Transverse colon (tissue), 4 donors: ENCODE results near the gene SYNE1. TPM values are rescaled to one million over a fixed set of nuclear protein-coding genes. Genes with fewer than 3 reads are reported as not detected.

Experiments
- DNase-seq: peaks from one replicate; pipeline ENCODE4 v3.0.0-alpha.2; 2019
- H3K27ac ChIP-seq, 4 donors: fragments of 200-600 bp; sonication (generic); 2 replicates each; pipeline ENCODE4 v1.5.1; 2016 to 2018; ENCODE audit warnings: inconsistent platforms in 4 of 4
- H3K27me3 ChIP-seq: fragments of 200-600 bp; sonication (generic); 2 replicates; pipeline ENCODE4 v1.5.1; 2017; ENCODE audit warnings: inconsistent platforms
- H3K36me3 ChIP-seq, 4 donors: fragments of 200-600 bp; sonication (generic); 2 replicates each; pipeline ENCODE4 v1.5.1; 2017 to 2019; ENCODE audit warnings: inconsistent platforms in 4 of 4
- H3K4me1 ChIP-seq, 4 donors: fragments of 200-600 bp; sonication (generic); 2 replicates each; pipeline ENCODE4 v1.5.1; 2017 to 2020; ENCODE audit warnings: inconsistent platforms in 4 of 4
- H3K4me3 ChIP-seq, 4 donors: fragments of 200-600 bp; sonication (generic); 1 replicate in 1 of 4; 2 replicates in 3 of 4; pipeline versions ENCODE4 v1.5.1 to v1.6.1; 2017 to 2019; ENCODE audit warnings: inconsistent platforms in 4 of 4
- H3K9me3 ChIP-seq, 2 donors: fragments of 200-600 bp; sonication (generic); 2 replicates each; pipeline ENCODE4 v1.5.1; 2017 to 2019; ENCODE audit warnings: inconsistent platforms in 2 of 2
- EP300 ChIP-seq: sonication (generic); formaldehyde crosslinking; IDR thresholded peaks from one replicate; pipeline ENCODE4 v1.6.1; 2017; ENCODE audit warnings: antibody characterized with exemption, low read depth
- POLR2A ChIP-seq: fragments of 450-650 bp; IDR thresholded peaks from one replicate; pipeline ENCODE4 v1.6.1; 2016; ENCODE audit warnings: antibody characterized with exemption, mild to moderate bottlenecking, moderate library complexity
- POLR2AphosphoS5 ChIP-seq, 3 donors: sonication (generic); formaldehyde crosslinking; IDR thresholded peaks; one replicate each; pipeline ENCODE4 v1.6.1; 2016; ENCODE audit warnings: antibody characterized with exemption in 3 of 3
- WGBS, 2 donors: methylation state at CpG; one replicate each; pipeline ENCODE4 v1.1.5; 2018; ENCODE audit warnings: low coverage in 1 of 2; 5-methylcytosine and 5-hydroxymethylcytosine counted together
- in situ Hi-C, 4 donors: fragments of 200-750 bp; cut with MboI; loops; one replicate each; pipeline versions ENCODE4 v1.15.0 to v1.15.1; 2017; ENCODE audit warnings: low sequenced_read_pairs in 3 of 4, low pct_ligation_motif_present in 1 of 4, low pct_unique_long_range_greater_than_20kb in 1 of 4
- intact Hi-C: fragments of 100-400 bp; cut with DNase I; formaldehyde crosslinking; loops from one replicate; pipeline ENCODE4 v1.15.1; 2023; ENCODE audit warnings: low total_unique reads
- total RNA-seq, 4 donors: library from RNA; depleted of rRNA; stranded (reverse); fragments of >200 nt; gene quantifications; one replicate each; pipeline ENCODE4 v1.1.0, GENCODE V29; 2016
- TF ChIP-seq, protein P1 (sequence below), 5 experiments: fragments of 200-600 bp in 3 of 5; fragments of 450-650 bp in 2 of 5; sonication (generic) in 3 of 5; IDR thresholded peaks; 1 replicate in 2 of 5; 2 replicates in 3 of 5; pipeline ENCODE4 v1.5.1; 2016 to 2017; ENCODE audit warnings: antibody characterized with exemption in 5 of 5, inconsistent platforms in 3 of 5, mild to moderate bottlenecking in 2 of 5, moderate library complexity in 1 of 5

Gene SYNE1
- total RNA-seq, 4 donors from 2014 or later = 31.4 to 87.2 (median 59.7) TPM

DNA sequence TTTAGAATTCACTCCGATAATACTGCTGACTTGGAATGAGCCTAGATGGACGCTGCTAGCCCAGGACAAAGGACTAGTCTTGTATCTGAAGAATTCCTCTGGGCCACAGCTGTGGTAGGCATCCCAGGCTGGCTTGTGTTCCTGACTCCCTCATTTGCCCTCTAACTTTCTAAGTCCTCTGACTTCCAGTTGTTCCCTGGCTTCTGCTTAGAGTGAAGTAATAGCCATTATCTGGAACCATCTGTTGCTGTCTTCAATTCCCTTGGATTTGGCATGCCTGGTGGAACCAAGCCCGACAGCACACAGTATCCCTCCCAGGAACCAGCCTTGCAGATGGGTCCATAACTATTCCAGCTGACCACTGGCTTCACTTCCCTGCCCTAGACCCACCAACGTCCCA, 376.0 kb downstream of the SYNE1 start:
- Histone ChIP-seq H3K4me1 (peaks cover 0 to 10% (median 4%) of the 10 kb centered on the region in 4 donors), H3K27me3 (no peaks in the 10 kb centered on the region), H3K9me3 (no peaks in the 10 kb centered on the region), H3K36me3 (peaks cover 0 to 10% (median 0%) of the 10 kb centered on the region in 4 donors), H3K27ac (no peak overlapping the region), H3K4me3 (no peak overlapping the region)
- no peak for DNase-seq
- WGBS, 2 donors = 92 to 100% methylated on average over 3 to 4 of the region's 4 CpGs
- no peak for TF ChIP-seq POLR2A
- TF ChIP-seq, protein P1, sequence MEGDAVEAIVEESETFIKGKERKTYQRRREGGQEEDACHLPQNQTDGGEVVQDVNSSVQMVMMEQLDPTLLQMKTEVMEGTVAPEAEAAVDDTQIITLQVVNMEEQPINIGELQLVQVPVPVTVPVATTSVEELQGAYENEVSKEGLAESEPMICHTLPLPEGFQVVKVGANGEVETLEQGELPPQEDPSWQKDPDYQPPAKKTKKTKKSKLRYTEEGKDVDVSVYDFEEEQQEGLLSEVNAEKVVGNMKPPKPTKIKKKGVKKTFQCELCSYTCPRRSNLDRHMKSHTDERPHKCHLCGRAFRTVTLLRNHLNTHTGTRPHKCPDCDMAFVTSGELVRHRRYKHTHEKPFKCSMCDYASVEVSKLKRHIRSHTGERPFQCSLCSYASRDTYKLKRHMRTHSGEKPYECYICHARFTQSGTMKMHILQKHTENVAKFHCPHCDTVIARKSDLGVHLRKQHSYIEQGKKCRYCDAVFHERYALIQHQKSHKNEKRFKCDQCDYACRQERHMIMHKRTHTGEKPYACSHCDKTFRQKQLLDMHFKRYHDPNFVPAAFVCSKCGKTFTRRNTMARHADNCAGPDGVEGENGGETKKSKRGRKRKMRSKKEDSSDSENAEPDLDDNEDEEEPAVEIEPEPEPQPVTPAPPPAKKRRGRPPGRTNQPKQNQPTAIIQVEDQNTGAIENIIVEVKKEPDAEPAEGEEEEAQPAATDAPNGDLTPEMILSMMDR (IDR thresholded peaks at IDR 0.05) = no peak
- TF ChIP-seq POLR2AphosphoS5 (IDR thresholded peaks at IDR 0.05) = no peak
- TF ChIP-seq EP300 = no peak
- in situ Hi-C loops = no loop called here
- intact Hi-C loops = no loop called here

DNA sequence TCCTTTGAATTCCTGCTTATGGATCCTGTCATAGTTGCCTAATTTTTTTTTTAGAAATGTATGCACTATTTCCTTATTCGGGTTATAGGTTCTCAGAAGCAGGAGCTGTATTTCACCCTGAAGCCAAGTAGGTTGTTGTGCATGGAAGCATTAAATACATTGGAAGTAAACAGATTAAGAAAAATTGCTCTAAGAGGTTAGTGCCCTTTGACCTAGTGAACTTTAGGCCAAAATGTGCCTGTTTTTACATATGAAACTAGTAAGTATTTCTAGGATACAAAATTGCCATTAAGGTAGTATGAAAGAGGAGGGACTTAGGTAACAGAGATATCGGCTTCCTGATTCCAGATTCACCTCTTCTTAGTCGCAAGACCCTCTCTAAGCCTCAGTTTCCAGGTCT, 377.9 kb downstream of the SYNE1 start:
- 76 to 100% methylated on average over 3 of the region's 3 CpGs for WGBS, 2 donors
- Histone ChIP-seq H3K36me3 (peaks cover 0 to 29% (median 0%) of the 10 kb centered on the region in 4 donors), H3K27me3 (no peaks in the 10 kb centered on the region), H3K27ac (no peak overlapping the region), H3K4me3 (no peak overlapping the region), H3K4me1 (no peaks in the 10 kb centered on the region), H3K9me3 (no peaks in the 10 kb centered on the region)
- in situ Hi-C loops (no loop called here), intact Hi-C loops (no loop called here)
- TF ChIP-seq, protein P1 (IDR thresholded peaks at IDR 0.05) = no peak
- TF ChIP-seq EP300 (no peak), POLR2A (no peak), POLR2AphosphoS5 (IDR thresholded peaks at IDR 0.05) (no peak)
- DNase-seq = no peak

DNA sequence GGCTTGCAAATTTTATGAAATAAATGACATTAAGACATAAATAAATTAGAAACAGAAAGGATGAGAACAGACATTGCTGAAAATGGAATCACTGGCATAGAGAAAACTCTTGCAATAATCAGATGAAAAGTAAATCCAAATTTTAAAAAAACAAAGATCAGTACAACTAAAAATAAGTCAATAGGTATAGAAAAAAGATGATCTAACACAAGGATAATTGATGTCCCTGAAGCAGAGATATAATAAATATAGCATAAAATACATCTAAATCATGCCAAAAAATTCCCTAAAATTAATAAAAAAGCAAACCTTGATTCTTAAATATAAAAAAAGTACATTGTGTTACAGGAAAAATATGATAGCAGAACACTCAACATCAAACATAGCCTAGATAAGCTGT, 379.6 kb downstream of the SYNE1 start:
- H3K36me3 ChIP-seq = peaks cover 0 to 35% (median 0%) of the 10 kb centered on the region in 4 donors
- H3K4me3 ChIP-seq = no peak overlapping the region
- no peaks in the 10 kb centered on the region for H3K27me3 ChIP-seq
- intact Hi-C loops = no loop called here
- in situ Hi-C loops = no loop called here
- no peak for TF ChIP-seq POLR2AphosphoS5 (IDR thresholded peaks at IDR 0.05)
- no peak for TF ChIP-seq EP300
- TF ChIP-seq, protein P1 (IDR thresholded peaks at IDR 0.05) = no peak
- no peak for TF ChIP-seq POLR2A
- H3K27ac ChIP-seq = no peak overlapping the region
- no peaks in the 10 kb centered on the region for H3K9me3 ChIP-seq
- H3K4me1 ChIP-seq = no peaks in the 10 kb centered on the region
- no peak for DNase-seq

DNA sequence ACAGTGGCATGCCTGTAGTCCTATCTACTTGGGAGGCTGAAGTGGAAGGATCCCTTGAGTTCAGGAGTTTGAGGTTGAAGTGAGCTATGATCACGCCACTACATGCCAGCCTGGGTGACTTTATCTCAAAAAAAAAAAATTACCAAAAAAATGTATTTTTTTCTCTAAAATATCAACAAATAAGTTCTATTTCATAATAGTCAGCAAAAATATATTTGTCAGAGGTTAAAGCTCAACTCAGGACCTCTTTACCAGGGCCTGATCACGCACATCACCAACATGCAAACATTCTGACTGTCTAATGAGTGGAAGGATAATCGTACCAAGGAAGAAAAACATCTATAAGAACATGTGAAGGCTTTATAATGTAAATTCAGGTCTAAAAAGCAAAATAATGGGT, 387.0 kb downstream of the SYNE1 start:
- in situ Hi-C loops = no loop called here
- H3K4me3 ChIP-seq = no peak overlapping the region
- DNase-seq = no peak
- H3K27me3 ChIP-seq = no peaks in the 10 kb centered on the region
- H3K27ac ChIP-seq = no peak overlapping the region
- intact Hi-C loops = no loop called here
- no peaks in the 10 kb centered on the region for H3K9me3 ChIP-seq
- 94 to 98% methylated on average over 3 of the region's 3 CpGs for WGBS, 2 donors
- TF ChIP-seq, protein P1 (IDR thresholded peaks at IDR 0.05) = no peak
- no peak for TF ChIP-seq POLR2AphosphoS5 (IDR thresholded peaks at IDR 0.05)
- TF ChIP-seq POLR2A = no peak
- no peak for TF ChIP-seq EP300
- peaks cover 0 to 10% (median 2%) of the 10 kb centered on the region in 4 donors for H3K4me1 ChIP-seq
- peaks cover 0 to 21% (median 0%) of the 10 kb centered on the region in 4 donors for H3K36me3 ChIP-seq
